Pons (tissue), 1 donor: Measurements from ENCODE around the gene ZBTB17.
"Not testable (repeated sequence)": the region's sequence is repeated elsewhere in the genome, so short reads cannot be mapped to it uniquely, and the experiment has no call there.

Source experiments
- DNase-seq: peaks from one replicate; pipeline ENCODE4 v3.0.0-alpha.2; 2016; ENCODE audit warnings: low spot score

ZBTB17 gene

DNA sequence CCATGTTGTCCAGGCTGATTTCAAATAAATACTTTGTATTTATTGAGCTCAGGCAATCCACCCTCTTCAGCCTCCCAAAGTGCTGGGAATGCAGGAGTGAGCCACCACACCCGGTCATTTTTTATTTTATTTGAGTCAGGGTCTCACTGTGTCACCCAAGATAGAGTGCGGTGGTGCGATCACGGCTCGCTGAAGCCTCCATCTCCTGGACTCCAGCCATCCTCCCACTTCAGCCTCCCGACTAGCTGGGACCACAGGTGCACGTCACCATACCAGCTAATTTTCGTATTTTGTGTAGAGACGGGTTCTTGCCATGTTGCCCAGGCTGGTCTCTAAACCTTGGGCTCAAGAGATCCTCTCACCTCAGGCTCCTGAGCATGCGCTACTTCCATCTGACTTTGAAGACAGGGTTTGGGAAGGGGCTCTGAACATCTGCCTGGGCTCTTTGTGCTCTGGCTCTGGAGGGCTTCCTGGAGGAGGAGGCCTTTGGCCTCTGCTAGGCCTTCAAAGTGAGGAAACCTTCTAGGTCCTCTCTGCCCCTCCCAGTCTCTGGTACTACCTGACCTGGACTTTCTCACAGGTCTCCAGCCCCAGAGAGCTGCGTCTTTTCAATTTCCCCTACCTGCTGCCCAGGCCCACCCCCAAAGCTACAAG lies 36.2 kb upstream of the ZBTB17 start:
- no peak for DNase-seq

DNA sequence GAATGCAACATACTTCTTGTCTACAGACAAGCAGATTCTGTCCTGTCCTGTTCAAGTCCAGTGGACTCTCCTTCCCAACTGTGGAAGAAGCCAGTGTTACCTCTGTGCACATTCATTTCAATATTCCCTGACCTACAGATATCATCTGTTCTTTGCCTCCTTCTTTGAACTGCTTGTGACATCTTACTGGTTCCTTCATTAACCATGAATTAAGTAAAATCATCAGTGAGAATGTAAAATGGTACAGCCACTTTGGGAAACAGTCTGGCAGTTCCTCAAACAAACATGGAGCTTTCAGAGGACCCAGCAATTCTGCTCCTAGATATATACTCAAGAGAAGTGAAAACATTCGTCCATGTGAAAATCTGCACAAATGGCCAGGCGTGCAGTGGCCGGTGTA lies 34.9 kb upstream of the ZBTB17 start:
- DNase-seq: no peak

DNA sequence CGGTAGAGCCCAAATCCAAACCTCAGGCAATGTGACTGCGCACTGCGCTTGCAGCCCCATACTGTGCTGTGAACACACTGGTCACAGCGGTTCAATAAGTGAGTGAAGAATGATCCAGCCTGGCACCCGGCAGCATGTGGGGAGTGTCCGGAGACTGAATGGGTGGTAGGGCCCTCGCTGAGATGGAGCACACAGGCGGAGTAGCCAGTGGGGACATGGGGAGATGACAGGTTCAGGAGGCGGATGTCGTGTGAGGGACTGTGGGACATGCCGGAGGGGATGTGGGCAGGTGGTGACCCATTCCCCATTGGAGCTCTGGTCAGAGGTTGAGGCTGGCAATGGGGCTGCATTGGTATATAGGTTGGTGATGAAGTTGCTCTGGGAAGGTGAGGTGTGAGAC lies 33.8 kb upstream of the ZBTB17 start:
- DNase-seq: no peak

DNA sequence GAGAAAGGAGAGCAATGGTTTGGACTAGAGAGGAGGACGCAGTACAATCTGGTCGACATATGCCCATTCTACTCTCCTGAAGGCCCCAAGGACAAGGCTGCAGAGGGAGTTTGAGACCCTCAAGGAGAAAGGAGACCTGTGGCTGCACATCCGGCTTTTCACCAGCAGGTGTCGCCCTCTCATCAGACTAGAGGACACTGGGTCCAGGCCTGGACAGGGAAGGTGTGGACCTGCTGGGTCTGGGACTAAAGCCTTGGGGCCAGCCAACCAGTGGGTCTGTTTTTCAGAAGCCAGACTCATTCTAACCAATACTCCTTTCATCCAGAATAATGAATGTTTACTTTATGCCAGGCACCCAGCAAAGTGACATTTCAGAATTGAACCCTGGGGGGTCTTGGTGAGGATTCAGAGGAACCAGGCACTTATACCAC lies 33.1 kb upstream of the ZBTB17 start:
- peak; percentile 61 for DNase-seq

DNA sequence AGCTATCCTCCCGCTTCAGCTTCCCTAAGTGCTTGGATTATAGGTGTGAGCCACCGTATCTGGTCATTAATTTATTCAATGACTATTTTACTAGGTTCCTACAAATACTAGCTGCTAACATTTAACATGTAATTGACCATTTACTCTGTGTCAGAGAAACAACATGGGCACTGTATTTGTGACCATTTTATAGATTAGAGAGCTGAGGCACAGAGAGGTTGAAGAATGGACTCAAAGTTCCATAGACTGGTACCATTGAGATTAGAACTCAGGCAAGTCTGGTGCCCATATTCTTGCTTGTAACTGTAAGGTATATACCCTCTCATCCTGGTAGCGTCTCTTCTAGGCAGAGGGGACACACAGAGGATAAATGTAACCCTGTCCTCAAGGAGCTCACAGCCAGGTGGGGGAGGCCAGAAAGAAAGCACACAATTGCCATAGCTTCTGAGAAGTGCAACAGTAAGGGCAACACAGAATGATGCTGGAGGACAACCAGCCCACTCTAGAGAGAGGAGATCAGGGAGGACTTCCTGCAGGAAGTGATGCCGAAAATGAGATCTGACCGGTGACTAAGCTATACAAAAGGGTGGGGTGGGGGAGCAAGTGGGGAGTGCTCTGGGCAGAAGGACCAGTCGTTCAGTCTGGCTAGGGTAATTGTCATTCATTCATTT lies 31.9 kb upstream of the ZBTB17 start:
- no peak for DNase-seq

DNA sequence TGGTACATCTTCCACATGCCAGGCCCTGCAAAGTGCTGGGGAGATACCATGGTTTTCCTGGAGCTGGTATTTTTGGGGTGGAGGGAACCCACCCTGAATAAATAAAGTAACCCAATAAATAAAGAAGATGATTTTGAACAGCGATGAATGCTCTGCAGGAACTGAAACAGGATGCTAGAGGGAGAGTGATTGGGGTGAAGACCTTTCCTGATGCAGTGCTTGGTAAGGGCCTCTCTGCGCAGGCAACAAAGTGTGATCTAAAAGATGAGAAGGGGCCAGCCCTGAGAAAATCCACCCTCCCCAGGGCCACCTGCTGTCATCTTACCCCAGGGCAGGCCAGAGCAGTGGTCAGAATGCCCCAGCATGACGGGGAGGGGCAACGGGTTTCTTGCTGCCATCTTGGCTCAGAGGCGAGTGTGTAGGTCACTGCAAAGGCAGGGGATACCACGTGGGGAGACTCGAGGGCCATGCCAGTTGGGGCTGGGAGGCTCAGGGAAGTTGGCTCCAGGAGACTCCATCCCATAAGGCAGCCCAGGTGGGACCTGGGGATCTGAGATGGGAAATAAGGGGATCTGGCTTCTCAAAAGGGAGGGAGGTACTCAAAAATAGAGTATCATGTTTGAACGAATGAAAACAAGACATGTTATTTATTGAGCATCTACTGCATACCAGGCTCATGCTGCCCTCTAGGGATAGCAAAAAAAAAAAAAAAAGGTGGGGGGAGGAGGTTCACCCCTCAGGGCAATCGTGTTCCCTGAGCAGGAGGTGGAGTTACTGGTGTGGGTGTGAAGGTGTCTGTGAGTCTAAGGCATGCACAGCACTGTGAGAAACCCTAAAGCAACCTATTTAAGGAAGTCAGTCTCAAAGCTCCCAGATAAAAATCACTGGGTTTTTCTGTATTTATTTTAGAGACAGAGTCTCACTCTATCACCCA lies 30.9 kb upstream of the ZBTB17 start:
- no peak for DNase-seq

DNA sequence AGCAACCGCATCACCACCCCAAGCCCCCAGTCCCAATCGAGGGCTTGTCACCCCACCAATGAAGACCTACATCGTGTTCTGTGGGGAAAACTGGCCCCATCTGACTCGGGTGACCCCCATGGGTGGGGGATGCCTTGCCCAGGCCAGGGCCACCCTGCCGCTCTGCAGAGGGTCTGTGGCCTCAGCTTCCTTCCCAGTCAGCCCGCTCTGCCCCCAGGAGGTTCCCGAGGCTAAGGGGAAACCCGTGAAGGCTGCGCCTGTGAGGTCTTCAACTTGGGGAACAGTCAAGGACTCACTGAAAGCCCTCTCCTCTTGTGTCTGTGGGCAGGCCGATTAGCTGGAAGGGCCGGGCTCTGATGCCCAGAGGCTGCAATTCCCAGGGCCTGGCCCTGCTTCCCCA lies 30.1 kb upstream of the ZBTB17 start:
- DNase-seq: no peak

DNA sequence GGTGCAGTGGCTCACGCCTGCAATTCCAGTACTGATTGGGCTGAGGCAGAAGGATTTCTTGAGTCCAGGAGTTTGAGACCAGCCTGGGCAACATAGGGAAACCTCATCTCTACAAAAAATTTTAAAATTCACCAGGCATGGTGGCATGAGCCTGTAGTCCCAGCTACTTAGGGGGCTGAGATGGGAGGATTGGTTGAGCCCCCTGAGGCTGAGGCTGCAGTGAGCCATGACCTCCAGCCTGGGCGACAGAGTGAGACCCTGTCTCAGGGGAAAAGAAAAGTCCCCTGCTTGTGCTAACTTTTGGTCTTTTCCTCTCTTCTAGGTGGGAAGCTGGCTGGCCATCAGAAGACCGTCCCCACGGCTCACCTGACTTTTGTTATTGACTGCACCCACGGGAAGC lies 29.7 kb upstream of the ZBTB17 start:
- DNase-seq: no peak

DNA sequence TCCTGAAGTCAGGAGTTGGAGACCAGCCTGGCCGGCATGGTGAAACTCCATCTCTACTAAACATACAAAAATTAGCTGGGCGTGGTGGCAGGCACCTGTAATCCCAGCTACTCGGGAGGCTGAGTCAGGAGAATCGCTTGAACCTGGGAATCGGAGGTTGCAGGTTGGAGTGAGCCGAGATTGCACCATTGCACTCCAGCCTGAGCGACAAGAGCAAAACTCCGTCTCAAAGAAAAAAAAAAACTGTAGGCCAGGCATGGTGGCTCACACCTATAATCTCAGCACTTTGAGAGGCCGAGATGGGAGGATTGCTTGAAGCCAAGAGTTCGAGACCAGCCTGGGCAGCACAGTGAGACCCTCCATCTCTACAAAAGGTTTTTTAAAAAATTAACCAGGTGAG lies 25.4 kb upstream of the ZBTB17 start:
- not testable (repeated sequence) for DNase-seq

DNA sequence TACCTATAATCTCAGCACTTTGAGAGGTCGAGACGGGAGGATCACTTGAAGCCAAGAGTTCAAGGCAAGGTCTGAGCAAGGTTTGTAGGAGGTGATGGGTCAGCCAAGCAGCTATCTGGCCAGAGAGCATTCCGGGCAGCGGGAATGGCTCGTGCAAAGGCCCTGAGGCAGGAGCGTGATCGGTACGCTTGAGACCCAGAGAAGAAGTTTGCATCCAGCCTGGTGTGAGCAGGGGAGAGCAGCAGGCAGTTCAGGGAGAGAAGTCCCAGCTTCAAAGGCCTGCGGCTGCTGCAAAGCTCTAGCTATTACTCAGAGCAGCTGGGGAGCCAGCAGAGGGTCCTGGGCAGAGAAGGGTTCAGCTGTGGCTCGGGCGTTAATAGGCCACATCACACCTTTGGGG lies 23.0 kb upstream of the ZBTB17 start:
- no peak for DNase-seq

DNA sequence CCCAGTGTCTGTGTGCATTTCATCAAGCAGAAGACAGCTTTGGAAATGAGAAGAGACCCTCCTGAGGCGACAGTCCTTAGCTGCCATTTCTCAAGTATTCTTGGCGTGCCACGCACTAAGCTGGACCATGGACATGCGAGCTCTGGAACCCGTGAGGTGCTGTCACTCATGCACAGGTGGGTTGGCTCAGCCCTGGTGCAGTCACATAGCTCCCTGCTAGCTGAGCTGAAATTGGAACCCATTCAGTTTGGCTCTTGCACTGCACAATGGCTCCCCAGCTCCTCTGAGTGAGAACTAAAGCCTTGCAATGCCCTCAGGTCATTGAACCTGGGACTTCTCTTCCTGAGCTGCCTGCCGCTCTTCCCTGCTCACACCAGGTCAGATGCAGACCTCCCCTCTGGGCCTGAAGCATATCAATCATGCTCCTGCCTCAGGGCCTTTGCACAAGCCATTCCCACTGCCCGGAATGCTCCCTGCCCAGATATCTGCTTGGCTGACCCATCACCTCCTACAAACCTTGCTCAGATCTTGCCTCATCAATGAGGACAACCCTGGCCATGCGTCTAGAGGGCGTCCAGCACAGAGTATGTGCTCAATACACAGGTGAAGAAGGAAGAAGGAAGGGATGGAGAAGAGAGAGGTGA lies 21.9 kb upstream of the ZBTB17 start:
- no peak for DNase-seq

DNA sequence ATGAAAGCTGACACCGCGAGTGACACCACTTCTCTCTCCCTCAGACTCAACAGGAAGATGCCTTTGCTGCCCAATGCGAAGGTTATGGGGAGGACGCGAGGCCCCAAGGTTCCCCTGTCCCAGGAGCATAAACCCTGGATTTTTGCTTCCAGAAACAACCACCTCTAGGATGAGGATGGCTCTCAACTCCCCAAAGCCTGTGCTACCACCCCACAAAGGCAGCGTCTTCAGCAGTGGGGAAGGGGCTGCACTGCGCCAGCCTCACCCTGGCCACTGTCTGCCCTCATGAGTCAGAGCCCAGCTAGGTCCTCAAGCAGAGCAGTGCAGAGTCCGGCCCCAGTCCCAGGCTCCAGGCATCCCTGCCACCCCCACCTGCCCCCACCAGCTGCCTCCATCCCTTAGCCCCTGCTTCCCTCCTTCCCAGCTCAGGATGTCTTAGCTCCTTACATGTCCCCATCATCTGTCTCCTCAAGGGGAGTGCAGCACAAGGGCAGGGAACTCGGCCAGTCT lies 21.2 kb upstream of the ZBTB17 start:
- no peak for DNase-seq

DNA sequence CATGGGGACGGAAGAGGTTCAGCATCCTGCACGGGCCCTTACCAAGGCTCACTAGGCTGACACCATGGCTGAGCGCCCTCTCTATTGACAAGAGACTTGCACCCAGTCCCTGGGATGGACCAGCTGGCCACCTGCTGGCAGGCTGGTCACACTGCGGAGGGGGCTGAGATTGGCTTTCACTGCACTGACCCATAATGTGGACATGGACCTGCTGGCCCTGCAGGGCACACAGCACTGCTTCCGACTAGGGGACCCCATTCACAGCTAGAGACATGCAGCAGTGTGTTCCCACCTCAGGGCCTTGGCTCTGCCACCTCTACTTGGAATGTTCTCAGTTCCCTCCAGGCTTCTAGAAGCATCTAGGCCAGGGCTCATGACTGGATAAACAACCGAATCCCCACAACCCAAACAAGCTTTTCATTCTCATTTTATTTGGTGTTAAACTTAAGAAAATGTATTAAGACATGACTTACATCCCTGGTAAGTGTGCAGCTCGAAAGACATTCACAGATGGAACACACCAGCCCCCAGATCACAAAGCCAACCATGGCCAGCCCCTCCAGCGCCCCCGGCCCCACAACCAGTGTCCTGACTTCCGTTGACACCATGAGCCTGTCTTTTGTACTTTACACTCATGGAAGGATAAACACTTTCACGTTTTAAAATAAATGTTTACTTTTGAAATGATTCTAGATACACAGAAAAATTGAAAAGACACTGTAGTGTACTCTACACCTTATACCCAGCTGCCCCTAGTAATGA lies 18.9 kb upstream of the ZBTB17 start:
- peak; percentile 81 for DNase-seq

DNA sequence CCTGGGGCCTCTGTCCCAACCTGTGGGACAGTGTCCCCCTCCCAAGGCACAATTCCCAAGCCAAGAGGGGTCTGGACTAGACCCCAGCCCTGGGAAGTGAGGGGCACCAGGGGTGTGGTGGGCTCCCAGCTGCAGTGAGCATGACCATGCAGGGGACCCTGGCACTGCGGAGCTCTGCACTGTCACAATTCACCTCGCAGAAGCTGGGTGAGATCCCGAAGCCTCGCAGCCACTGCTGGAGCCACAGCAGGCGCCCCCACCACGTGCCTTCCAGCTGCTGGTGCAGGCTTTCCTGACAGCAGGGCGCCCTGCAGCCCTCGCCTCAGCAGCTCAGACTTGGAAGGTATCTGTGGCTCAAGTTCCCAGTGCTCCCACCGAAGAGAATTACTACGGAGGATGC lies 18.2 kb upstream of the ZBTB17 start:
- no peak for DNase-seq

DNA sequence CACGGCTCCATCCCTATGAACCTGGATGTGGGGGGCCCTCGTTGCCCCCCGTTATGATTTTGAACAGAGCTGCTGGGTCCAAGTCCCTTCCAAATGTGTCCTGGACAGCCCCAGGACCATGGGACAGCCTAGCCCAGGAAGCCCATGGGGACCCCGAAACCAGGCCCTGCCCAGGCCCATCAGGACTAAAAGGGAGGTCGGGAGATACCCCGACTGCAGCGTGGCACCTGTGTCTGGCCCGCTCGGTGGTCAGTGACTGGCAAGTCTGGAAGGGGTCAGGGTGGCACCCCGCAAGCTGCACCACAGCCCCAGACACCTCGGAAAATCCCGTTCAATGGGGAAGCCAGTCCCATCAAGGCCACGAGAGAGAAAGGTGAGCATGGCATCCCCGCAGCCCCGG lies 17.8 kb upstream of the ZBTB17 start:
- DNase-seq: no peak

DNA sequence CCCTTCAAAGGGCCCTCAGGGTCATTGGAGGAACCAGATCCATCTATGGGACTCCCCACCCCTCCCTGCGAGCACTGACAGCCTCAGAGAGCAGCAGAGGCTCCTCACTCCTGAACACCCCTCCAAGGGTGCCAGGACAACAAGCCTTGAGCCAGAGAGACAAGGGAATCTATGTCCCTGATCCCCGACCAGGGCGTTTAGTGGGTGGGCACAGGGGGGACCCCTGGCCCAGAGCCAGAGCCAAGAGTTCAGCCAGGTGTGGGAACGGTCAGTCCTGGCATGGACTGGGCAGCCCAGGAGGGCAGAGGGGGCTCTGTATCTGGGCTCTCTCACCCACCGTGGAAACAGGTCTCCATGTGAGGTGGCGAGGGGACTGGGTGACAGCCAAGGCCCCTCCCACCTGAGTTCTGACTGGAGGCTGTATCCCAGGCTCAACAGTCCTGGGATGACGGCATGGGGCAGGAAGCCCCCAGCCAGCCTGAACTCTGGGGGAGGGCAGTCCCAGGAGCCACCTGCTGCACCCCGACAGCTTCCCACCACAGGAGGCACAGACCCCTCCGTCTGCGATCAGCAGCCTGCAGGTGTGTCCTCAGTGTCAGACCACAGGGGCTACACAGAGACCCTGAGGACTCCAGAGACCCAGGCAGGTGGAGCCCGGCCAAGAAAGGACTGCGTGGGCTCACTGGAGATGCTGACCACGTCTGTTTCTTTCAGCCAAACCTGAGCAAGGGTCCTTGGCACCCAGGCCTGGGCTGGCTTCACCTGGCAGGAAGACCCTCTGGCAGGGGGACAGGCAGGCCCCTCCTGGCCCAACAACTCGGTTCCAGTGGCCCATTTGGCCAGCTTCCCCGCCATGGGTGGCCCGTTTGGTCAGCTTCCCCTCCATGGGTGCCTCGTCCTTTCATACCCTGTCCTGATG lies 16.9 kb upstream of the ZBTB17 start:
- DNase-seq: no peak

DNA sequence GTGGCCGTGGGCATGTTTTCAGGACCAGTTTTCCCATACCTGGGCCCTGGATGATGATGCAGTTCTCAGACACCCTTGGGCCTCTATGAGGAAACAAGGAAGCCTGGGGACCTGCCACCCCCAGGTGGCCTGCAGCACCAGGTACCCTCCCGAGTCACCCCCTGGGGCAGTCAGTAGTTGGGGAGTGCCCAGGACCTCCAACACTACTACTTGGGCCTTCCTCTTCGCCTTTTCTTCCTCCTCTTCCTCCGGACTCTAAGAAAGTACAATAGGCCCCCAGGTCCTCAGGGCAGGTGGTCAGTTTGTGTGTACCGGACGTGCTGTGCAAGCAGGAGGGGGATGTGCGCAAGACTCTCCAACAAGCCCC lies 16.3 kb upstream of the ZBTB17 start:
- DNase-seq: no peak

DNA sequence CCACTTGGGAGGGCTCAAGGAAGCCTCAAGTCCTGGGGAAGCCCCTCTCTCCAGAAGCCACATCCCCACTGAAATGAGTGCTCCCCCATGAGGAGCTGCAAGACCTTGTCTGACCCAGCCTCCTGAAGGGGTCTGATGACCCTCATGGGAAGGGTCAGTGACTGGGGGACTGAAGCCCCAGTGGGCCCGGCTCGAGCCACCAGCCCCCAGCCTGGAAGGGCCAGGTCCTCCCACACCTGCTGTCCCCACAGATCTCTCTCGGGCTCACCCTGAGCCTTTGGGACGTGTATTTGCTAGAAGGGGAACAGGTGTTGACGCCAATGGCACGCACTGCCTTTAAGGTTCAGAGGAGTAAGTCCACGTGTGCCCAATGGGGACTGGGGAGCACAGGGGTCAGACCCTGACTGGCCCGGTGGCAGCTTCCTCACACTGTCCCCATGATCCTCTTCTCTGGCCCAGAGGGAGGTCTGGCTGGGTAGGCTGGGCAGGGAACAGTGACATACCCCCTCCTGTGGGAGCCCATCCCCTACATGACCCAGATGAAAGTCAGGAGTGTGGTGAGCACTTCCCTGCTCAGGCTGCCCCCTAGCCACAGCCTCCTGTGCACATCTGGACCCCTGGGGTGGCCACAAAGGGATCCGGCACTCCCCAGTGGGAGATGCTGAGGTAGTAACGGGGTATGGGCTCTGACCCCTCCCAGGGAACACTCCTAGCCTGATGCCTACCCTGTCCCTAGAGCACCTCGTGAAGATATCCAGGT lies 15.7 kb upstream of the ZBTB17 start:
- DNase-seq: no peak

DNA sequence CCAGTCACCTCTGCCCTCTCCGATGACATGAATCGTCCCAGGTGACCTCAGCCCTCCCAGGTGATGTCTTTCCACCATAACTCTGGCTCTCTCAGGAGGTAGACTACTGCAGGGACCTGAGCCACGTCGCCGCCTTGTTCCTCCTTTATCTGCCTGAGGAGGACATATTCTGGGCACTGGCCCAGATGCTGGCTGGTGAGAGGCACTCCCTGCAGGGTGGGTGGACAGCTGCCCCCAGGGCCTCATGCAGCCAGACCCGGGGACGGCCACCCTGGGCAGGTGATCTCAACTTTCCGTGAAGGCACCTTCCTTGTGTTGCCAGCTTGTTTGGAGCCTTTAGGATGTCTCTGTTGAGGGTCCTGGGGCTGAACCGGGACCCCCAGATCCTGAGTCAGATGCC lies 13.9 kb upstream of the ZBTB17 start:
- no peak for DNase-seq
